ENCODE measurements around the gene DDX10. TPM values are rescaled to one million over a fixed set of nuclear protein-coding genes. Genes with fewer than 3 reads are reported as not detected.

The DDX10 gene
- total RNA-seq, 1 donor: 15.7 TPM

- H3K4me3 ChIP-seq (ENCODE audit: low read depth, low read length): no peak overlapping the region
- DNase-seq (ENCODE audit: low read depth): peak; percentile 16
- TF ChIP-seq CTCF (IDR thresholded peaks at IDR 0.05; ENCODE audit: insufficient read depth, low read length): no peak
These were observed 231.0 kb downstream of the DDX10 start for GRCh38 chr11:108895579-108896480.

- no peak overlapping the region for H3K4me3 ChIP-seq (ENCODE audit: low read depth, low read length)
- DNase-seq (ENCODE audit: low read depth): peak; percentile 15
- no peak for TF ChIP-seq CTCF (IDR thresholded peaks at IDR 0.05; ENCODE audit: insufficient read depth, low read length)
These were observed 232.2 kb downstream of the DDX10 start for GRCh38 chr11:108897071-108897481.

GRCh38 chr11:108897916-108898315 lies 233.0 kb downstream of the DDX10 start:
- H3K4me3 ChIP-seq (ENCODE audit: low read depth, low read length): no peak overlapping the region
- DNase-seq (ENCODE audit: low read depth): no peak
- TF ChIP-seq CTCF (IDR thresholded peaks at IDR 0.05; ENCODE audit: insufficient read depth, low read length): no peak

- TF ChIP-seq CTCF (IDR thresholded peaks at IDR 0.05; ENCODE audit: insufficient read depth, low read length): no peak
- H3K4me3 ChIP-seq (ENCODE audit: low read depth, low read length): no peak overlapping the region
- no peak for DNase-seq (ENCODE audit: low read depth)
These were observed 236.5 kb downstream of the DDX10 start for GRCh38 chr11:108901359-108901758.

GRCh38 chr11:108902027-108902469 lies 237.2 kb downstream of the DDX10 start:
- TF ChIP-seq CTCF (IDR thresholded peaks at IDR 0.05; ENCODE audit: insufficient read depth, low read length): no peak
- no peak overlapping the region for H3K4me3 ChIP-seq (ENCODE audit: low read depth, low read length)
- DNase-seq (ENCODE audit: low read depth): no peak

- no peak for TF ChIP-seq CTCF (IDR thresholded peaks at IDR 0.05; ENCODE audit: insufficient read depth, low read length)
- H3K4me3 ChIP-seq (ENCODE audit: low read depth, low read length): no peak overlapping the region
- DNase-seq (ENCODE audit: low read depth): no peak
These were observed 239.6 kb downstream of the DDX10 start for GRCh38 chr11:108904480-108904879.
